Adrenal gland (tissue), 5 donors: Measurements from ENCODE around the gene FNDC5.

ENCODE experiments used
- CTCF ChIP-seq, 6 experiments: fragments of 450-650 bp in 4 of 6; fragments of 200-600 bp in 2 of 6; sonication (generic) in 1 of 6; IDR thresholded peaks; 1 replicate in 5 of 6; 2 replicates in 1 of 6; pipeline versions ENCODE4 v1.5.1 to v1.8.0; 2016 to 2021; ENCODE audit warnings: antibody characterized with exemption in 6 of 6, mild to moderate bottlenecking in 2 of 6, moderate library complexity in 1 of 6
- POLR2A ChIP-seq, 2 donors: fragments of 450-650 bp; IDR thresholded peaks; one replicate each; pipeline ENCODE4 v1.6.1; 2017; ENCODE audit warnings: antibody characterized with exemption in 2 of 2, mild to moderate bottlenecking in 2 of 2, moderate library complexity in 1 of 2
- donor health status: DM: no; HTN: no; CAD: no.

DNA sequence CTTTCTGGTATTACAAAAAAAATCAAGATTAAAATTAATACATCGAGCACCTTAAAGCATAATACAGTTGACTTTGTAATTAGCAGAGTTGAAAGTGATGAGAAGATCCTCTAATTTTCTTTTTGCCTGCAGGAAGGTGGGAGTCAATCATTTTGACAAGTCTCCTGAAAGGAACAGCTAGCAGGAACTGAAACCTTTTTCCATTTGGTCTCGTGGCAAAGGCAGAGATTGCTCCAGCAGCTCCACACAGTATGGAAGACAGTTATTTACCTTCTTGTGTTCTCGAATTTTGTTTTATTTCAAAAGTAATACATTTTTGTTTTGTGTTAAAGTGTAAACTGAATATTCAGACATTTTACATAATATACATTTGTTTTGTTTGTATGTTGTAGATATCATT lies 45.5 kb downstream of the FNDC5 start:
- TF ChIP-seq CTCF (IDR thresholded peaks at IDR 0.05) (no peak), POLR2A (IDR thresholded peaks at IDR 0.05) (no peak)
